H9 (cell line): ENCODE data around the gene ARHGEF12. TPM values are rescaled to one million over a fixed set of nuclear protein-coding genes. Genes with fewer than 3 reads are reported as not detected.

Experiments used
- DNase-seq: peaks from one replicate; pipeline ENCODE4 v3.0.0-alpha.2; 2017
- H2AFZ ChIP-seq: one replicate; pipeline ENCODE4 v1.6.1; 2013; ENCODE audit warnings: mild to moderate bottlenecking, low read length, control low read depth, moderate library complexity
- H2AK5ac ChIP-seq: 2 replicates; pipeline ENCODE4 v1.6.1; 2013; ENCODE audit warnings: low read length, control low read depth, mixed read lengths; ENCODE audit not compliant: insufficient read length
- H2BK120ac ChIP-seq: one replicate; pipeline ENCODE4 v1.6.1; 2013; ENCODE audit warnings: low read depth, mild to moderate bottlenecking, low read length, control low read depth, inconsistent platforms; ENCODE audit not compliant: poor library complexity, severe bottlenecking
- H2BK12ac ChIP-seq: 2 replicates; pipeline ENCODE4 v1.6.1; 2013; ENCODE audit warnings: low read length, control low read depth, mixed read lengths, low read depth; ENCODE audit not compliant: insufficient read length
- H2BK15ac ChIP-seq: 2 replicates; pipeline ENCODE4 v1.6.1; 2013; ENCODE audit warnings: low read depth, low read length, control low read depth
- H2BK20ac ChIP-seq: one replicate; pipeline ENCODE4 v1.6.1; 2013; ENCODE audit warnings: low read depth, mild to moderate bottlenecking, low read length, control low read depth, inconsistent platforms; ENCODE audit not compliant: poor library complexity, severe bottlenecking
- H2BK5ac ChIP-seq: 2 replicates; pipeline ENCODE4 v1.6.1; 2013; ENCODE audit warnings: low read length, control low read depth, mixed read lengths; ENCODE audit not compliant: insufficient read length
- H3K14ac ChIP-seq: 2 replicates; pipeline ENCODE4 v1.6.1; 2013; ENCODE audit warnings: low read length, control low read depth; ENCODE audit not compliant: insufficient read depth
- H3K18ac ChIP-seq: 2 replicates; pipeline ENCODE4 v1.6.1; 2013; ENCODE audit warnings: low read depth, mild to moderate bottlenecking, mixed read lengths, low read length, control low read depth; ENCODE audit not compliant: insufficient read length
- H3K23ac ChIP-seq: 2 replicates; pipeline ENCODE4 v1.6.1; 2013; ENCODE audit warnings: low read length, control low read depth, mixed read lengths, low read depth; ENCODE audit not compliant: insufficient read length
- H3K23me2 ChIP-seq: 2 replicates; pipeline ENCODE4 v1.6.1; 2013; ENCODE audit warnings: low read depth, mild to moderate bottlenecking, mixed read lengths, low read length, control low read depth; ENCODE audit not compliant: insufficient read length, poor library complexity, severe bottlenecking
- H3K27ac ChIP-seq: 2 replicates; pipeline ENCODE4 v1.5.1; 2013; ENCODE audit warnings: low read length, control low read depth, mixed read lengths, low read depth; ENCODE audit not compliant: insufficient read length
- H3K27me3 ChIP-seq: 2 replicates; pipeline ENCODE4 v1.6.1; 2013; ENCODE audit warnings: low read length, control low read depth, inconsistent platforms; ENCODE audit not compliant: insufficient read depth
- H3K4ac ChIP-seq: 2 replicates; pipeline ENCODE4 v1.6.1; 2013; ENCODE audit warnings: low read depth, mild to moderate bottlenecking, control low read depth, inconsistent platforms, low read length, moderate library complexity
- H3K4me1 ChIP-seq: 2 replicates; pipeline ENCODE4 v1.6.1; 2013; ENCODE audit warnings: low read length, control low read depth, inconsistent platforms; ENCODE audit not compliant: insufficient read depth
- H3K4me2 ChIP-seq: 2 replicates; pipeline ENCODE4 v1.6.1; 2013; ENCODE audit warnings: low read length, control low read depth, mixed read lengths; ENCODE audit not compliant: insufficient read length, insufficient read depth
- H3K56ac ChIP-seq: 2 replicates; pipeline ENCODE4 v1.6.1; 2013; ENCODE audit warnings: low read depth, mild to moderate bottlenecking, mixed read lengths, low read length, control low read depth; ENCODE audit not compliant: insufficient read length
- H3K79me1 ChIP-seq: 2 replicates; pipeline ENCODE4 v1.6.1; 2013; ENCODE audit warnings: low read depth, mild to moderate bottlenecking, moderate library complexity, low read length, control low read depth, inconsistent platforms; ENCODE audit not compliant: insufficient read depth, poor library complexity, severe bottlenecking
- H3K79me2 ChIP-seq: 2 replicates; pipeline ENCODE4 v1.6.1; 2013; ENCODE audit warnings: low read length, control low read depth, inconsistent platforms; ENCODE audit not compliant: insufficient read depth
- H3K9ac ChIP-seq: 2 replicates; pipeline ENCODE4 v1.6.1; 2013; ENCODE audit warnings: low read length, control low read depth, mixed read lengths; ENCODE audit not compliant: insufficient read length; ENCODE audit errors: extremely low read depth
- H3K9me3 ChIP-seq: one replicate; pipeline ENCODE4 v1.6.1; 2013; ENCODE audit warnings: low read depth, low read length, inconsistent platforms; ENCODE audit not compliant: control insufficient read depth
- H3T11ph ChIP-seq: one replicate; pipeline ENCODE4 v1.6.1; 2013; ENCODE audit warnings: mild to moderate bottlenecking, low read length, control low read depth, inconsistent platforms
- H4K20me1 ChIP-seq: one replicate; pipeline ENCODE4 v1.6.1; 2013; ENCODE audit not compliant: control insufficient read depth, insufficient read length, insufficient read depth
- H4K5ac ChIP-seq: 2 replicates; pipeline ENCODE4 v1.6.1; 2013; ENCODE audit warnings: low read depth, mild to moderate bottlenecking, mixed read lengths, low read length, control low read depth; ENCODE audit not compliant: insufficient read length
- H4K8ac ChIP-seq: replicated peaks from 2 replicates; pipeline ENCODE4 v1.6.1; 2013; ENCODE audit warnings: low read length, control low read depth, mixed read lengths, low read depth; ENCODE audit not compliant: insufficient read length
- H4K91ac ChIP-seq: 2 replicates; pipeline ENCODE4 v1.6.1; 2013; ENCODE audit warnings: low read depth, mild to moderate bottlenecking, moderate library complexity, mixed read lengths, low read length, control low read depth; ENCODE audit not compliant: insufficient read length
- H3K27ac Mint-ChIP-seq, 3 experiments: 2 replicates in 2 of 3; 3 replicates in 1 of 3; pipeline ENCODE4 v1.8.0; 2020 to 2021; ENCODE audit warnings: mixed read lengths in 3 of 3, mild to moderate bottlenecking in 1 of 3, moderate library complexity in 1 of 3
- H3K27me3 Mint-ChIP-seq: 2 replicates; pipeline ENCODE4 v1.8.0; 2021; ENCODE audit warnings: low read depth, mild to moderate bottlenecking, moderate library complexity, mixed read lengths
- H3K36me3 Mint-ChIP-seq, 3 experiments: 2 replicates in 2 of 3; 3 replicates in 1 of 3; pipeline ENCODE4 v1.8.0; 2020 to 2021; ENCODE audit warnings: low read depth in 3 of 3, mixed read lengths in 3 of 3; ENCODE audit not compliant: insufficient read depth in 1 of 3
- H3K4me1 Mint-ChIP-seq, 2 experiments: 2 replicates each; pipeline ENCODE4 v1.8.0; 2020; ENCODE audit warnings: mixed read lengths in 2 of 2
- H3K4me3 Mint-ChIP-seq, 2 experiments: 2 replicates in 1 of 2; 3 replicates in 1 of 2; pipeline ENCODE4 v1.8.0; 2020 to 2021; ENCODE audit warnings: mild to moderate bottlenecking in 2 of 2, mixed read lengths in 2 of 2, moderate library complexity in 1 of 2
- H3K9me3 Mint-ChIP-seq, 2 experiments: 2 replicates in 1 of 2; 3 replicates in 1 of 2; pipeline ENCODE4 v1.8.0; 2020; ENCODE audit warnings: mild to moderate bottlenecking in 2 of 2, mixed read lengths in 2 of 2, moderate library complexity in 1 of 2
- CTCF ChIP-seq: fragments of 200-600 bp; sonication (generic); conservative IDR thresholded peaks from 3 replicates; pipeline ENCODE4 v1.8.0; 2021; ENCODE audit warnings: antibody characterized with exemption, mild to moderate bottlenecking
- WGBS: extraction: QIAGEN DNeasy Blood & Tissue Kit; methylation state at CpG from one replicate; pipeline ENCODE4 v1.1.7; 2013; ENCODE audit warnings: missing lambda C conversion rate, low lambda C conversion rate, mixed read lengths; ENCODE audit not compliant: insufficient read length; ENCODE audit errors: extremely low coverage; 5-methylcytosine and 5-hydroxymethylcytosine counted together
- total RNA-seq: library from RNA; stranded (reverse); gene quantifications from 2 replicates; pipeline ENCODE4 v1.2.1, GENCODE V29; 2021

Gene ARHGEF12
- total RNA-seq, 1 experiment from 2014 or later = 27.0 TPM

- no peak overlapping the region for H2BK15ac ChIP-seq
- no peaks in the 10 kb centered on the region for H3K9me3 ChIP-seq
- no peak overlapping the region for H3K14ac ChIP-seq
- DNase-seq = no peak
- H3T11ph ChIP-seq = no peak overlapping the region
- no peak overlapping the region for H2BK12ac ChIP-seq
- H3K79me2 ChIP-seq = no peaks in the 10 kb centered on the region
- H3K56ac ChIP-seq = no peak overlapping the region
- Mint-ChIP-seq H3K4me3 (no peak overlapping the region), H3K4me1 (peaks cover 10 to 38% of the 10 kb centered on the region in 2 experiments), H3K9me3 (no peaks in the 10 kb centered on the region), H3K27ac (no peak overlapping the region), H3K36me3 (no peaks in the 10 kb centered on the region), H3K27me3 (peaks cover 4% of the 10 kb centered on the region)
- H3K23ac ChIP-seq = no peak overlapping the region
- WGBS = no CpG with 5 or more reads among the region's 2 CpGs
- no peak overlapping the region for H2BK120ac ChIP-seq
- no peaks in the 10 kb centered on the region for H3K27me3 ChIP-seq
- H3K9ac ChIP-seq = no peak overlapping the region
- no peaks in the 10 kb centered on the region for H3K4me1 ChIP-seq
- TF ChIP-seq CTCF = no peak
- no peak overlapping the region for H4K5ac ChIP-seq
- no peak overlapping the region for H2BK5ac ChIP-seq
- H4K8ac ChIP-seq = no peak overlapping the region
- no peak overlapping the region for H2AFZ ChIP-seq
- H3K27ac ChIP-seq = no peak overlapping the region
- H3K4ac ChIP-seq = no peak overlapping the region
- H4K91ac ChIP-seq = no peak overlapping the region
- no peaks in the 10 kb centered on the region for H4K20me1 ChIP-seq
- no peak overlapping the region for H3K18ac ChIP-seq
- H3K4me2 ChIP-seq = no peak overlapping the region
- H2AK5ac ChIP-seq = no peak overlapping the region
- no peaks in the 10 kb centered on the region for H3K79me1 ChIP-seq
- H2BK20ac ChIP-seq = no peak overlapping the region
- no peaks in the 10 kb centered on the region for H3K23me2 ChIP-seq
Measured at GRCh38 chr11:120538707-120539106, 202.5 kb downstream of the ARHGEF12 start.

Other genes with a start within 250 kb of the ARHGEF12 start
- gene TRIM29, start 198.3 kb upstream of the ARHGEF12 start, total RNA-seq = not detected in 2 replicates
- 1.1 and 1.6 TPM in 2 replicates for gene OAF, start 125.4 kb upstream of the ARHGEF12 start, total RNA-seq
- 1.1 and 1.3 TPM in 2 replicates for gene POU2F3, start 96.3 kb upstream of the ARHGEF12 start, total RNA-seq
- gene TLCD5, start 11.1 kb upstream of the ARHGEF12 start, total RNA-seq = 6.8 and 7.1 TPM in 2 replicates
- gene GRIK4, start 175.3 kb downstream of the ARHGEF12 start, total RNA-seq = 2.2 and 2.3 TPM in 2 replicates